Endothelial cell of coronary artery (primary cell): ENCODE measurements around the gene TMEM41A. TPM values are rescaled to one million over a fixed set of nuclear protein-coding genes. Genes with fewer than 3 reads are reported as not detected.

ENCODE experiments used
- total RNA-seq: library from RNA; depleted of rRNA; stranded (reverse); fragments of >200 nt; gene quantifications from 2 replicates; pipeline ENCODE4 v1.2.3, GENCODE V29; 2014

TMEM41A gene
- 6.9 and 9.4 TPM in 2 replicates for total RNA-seq

DNA sequence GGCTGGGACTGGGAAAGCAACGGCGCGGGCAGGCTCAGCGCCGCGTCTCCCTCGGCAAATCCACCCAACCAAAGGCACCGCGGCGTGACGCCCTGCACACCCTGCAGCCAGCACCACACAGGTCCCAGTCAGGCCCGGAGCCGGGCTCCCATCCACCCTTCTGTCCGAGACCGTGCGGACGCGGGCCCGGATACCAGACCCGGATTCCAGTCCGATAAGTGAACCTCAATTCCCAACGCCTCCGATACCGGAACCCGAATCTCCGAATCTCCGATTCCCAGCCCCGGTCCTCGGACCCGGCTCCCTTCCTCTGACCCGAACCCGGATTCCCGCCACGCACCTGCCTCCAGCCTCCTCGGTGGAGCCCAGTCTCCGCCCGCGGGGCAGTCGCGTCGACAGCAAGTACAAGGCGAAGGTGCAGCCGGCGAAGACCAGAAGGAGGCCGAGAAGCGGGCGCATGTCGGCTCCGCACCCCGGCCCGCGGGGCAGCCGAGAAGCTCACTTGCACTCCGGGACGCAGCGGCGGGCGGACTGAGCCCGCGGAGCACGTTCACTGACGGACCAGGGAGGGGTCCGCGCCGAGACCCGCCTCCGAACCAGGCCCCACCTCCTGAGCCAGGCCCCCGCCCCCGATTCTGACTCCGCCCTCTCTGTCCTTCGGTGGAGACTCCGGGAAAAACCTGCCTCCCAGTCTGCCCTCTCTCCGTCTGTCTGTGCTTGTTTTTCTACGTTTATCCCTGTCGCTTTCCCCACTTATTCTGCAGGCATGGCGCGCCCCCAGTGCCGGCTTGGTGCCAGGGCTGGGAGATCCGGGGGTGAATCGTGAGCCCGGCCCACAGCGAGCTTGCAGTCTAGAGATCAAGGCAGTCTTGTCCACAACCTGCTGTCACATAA, at the start of gene TMEM41A:
Gene TMEM41A, minus strand, starts transcription at position 533 of the 894 bp plus-strand sequence. Its CDS starts 74 bp downstream, at position 459.

Other genes starting within 250 kb of the TMEM41A start
- 2.1 and 5.1 TPM in 2 replicates for gene EHHADH, start 245.0 kb downstream of the TMEM41A start, total RNA-seq
- 9.7 and 10.0 TPM in 2 replicates for gene MAP3K13, start 135.9 kb downstream of the TMEM41A start, total RNA-seq
- under 0.01 and 2.5 TPM in 2 replicates for gene LIPH, start 53.6 kb upstream of the TMEM41A start, total RNA-seq
- gene SENP2, start 87.3 kb upstream of the TMEM41A start, total RNA-seq: 36.1 and 40.1 TPM in 2 replicates